Urothelium cell line (cell line): ENCODE results near the gene SUCLG2.

Experiments used
- DNase-seq: peaks from one replicate; pipeline ENCODE4 v3.0.0; 2011; ENCODE audit warnings: low spot score, mixed read lengths
- FAIRE-seq: peaks from 2 replicates; lab custom pipeline; 2011; peaks lifted over from hg19 to GRCh38; lab: Jason Lieb, UNC

The SUCLG2 gene, protein sequence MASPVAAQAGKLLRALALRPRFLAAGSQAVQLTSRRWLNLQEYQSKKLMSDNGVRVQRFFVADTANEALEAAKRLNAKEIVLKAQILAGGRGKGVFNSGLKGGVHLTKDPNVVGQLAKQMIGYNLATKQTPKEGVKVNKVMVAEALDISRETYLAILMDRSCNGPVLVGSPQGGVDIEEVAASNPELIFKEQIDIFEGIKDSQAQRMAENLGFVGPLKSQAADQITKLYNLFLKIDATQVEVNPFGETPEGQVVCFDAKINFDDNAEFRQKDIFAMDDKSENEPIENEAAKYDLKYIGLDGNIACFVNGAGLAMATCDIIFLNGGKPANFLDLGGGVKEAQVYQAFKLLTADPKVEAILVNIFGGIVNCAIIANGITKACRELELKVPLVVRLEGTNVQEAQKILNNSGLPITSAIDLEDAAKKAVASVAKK

DNA sequence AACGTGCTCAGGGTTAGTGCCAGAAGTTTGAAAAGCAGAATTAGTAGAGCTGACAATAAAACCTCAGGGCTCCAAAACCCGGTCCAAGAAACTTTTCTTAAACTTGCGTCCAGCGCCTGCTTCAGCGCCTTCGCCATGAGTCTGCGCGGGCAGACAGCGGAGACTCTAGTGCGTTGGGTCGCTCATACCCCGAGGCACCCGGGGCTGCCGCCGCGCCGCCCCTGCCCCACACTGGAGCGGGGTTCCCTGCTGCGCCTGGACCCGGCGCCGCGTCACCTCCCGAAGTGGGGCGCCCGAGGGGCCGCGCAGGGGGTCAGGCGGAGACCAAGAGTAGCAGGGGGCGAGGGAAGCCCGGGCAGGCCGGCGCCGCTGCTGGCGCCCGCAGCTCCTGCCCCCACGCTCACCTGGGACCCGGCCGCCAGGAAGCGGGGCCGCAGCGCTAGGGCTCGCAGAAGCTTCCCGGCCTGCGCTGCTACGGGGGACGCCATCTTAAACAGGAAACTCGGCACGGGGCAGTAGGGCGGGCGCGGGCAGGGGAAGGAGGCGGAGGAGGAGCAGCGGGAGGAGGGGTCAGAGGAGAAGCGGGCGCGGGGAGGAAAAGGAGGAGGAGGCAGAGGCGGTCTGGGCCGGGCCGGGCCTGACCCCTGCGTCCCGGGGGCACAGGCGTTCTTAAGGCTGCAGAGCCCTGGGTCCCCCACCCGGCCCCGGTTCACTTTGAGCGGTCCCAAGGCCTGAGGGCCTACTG, at the start of gene SUCLG2:
Gene SUCLG2, minus strand, starts transcription at position 514 of the 745 bp plus-strand sequence. Its CDS starts 26 bp downstream, at position 488.
- DNase-seq (peak; percentile 85), FAIRE-seq (no peak)

DNA sequence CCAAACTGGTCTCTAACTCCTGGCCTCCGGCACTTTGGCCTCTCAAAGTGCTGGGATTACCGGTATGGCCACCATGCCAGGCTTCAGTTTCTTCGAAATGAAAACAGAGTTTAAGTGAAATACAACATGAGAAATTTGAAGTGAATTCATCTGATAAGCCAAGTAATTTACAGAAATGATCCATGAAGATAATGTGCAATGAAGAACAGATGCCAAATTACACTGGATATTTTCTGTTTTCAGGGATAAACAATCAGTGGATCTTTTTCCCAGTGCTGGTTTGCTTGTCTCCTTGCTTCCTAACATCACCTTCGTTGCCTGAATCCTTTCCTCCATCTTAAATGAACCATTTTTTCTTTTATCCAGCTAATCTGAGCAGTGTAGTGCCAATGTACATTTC, 46.2 kb upstream of the SUCLG2 start:
- FAIRE-seq: no peak
- no peak for DNase-seq

DNA sequence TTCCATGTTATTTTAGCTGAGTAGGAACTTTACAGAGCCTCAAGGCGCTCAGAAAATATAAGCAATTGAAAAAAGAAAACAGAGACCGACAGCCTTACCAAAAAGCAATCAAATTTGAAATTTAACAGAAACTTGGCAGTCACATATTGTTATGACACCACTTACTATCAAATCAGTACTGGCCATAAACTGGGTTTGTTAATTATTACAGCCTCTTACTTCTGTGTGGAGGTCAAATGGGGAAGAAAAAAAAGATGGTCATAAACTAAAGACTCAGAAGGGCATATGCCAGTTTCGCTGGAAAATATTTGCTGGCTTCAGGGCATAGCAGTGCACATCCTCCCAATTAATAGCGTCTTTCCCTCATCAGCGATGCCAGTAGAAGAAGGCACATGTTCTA, 45.5 kb upstream of the SUCLG2 start:
- FAIRE-seq (no peak), DNase-seq (no peak)

DNA sequence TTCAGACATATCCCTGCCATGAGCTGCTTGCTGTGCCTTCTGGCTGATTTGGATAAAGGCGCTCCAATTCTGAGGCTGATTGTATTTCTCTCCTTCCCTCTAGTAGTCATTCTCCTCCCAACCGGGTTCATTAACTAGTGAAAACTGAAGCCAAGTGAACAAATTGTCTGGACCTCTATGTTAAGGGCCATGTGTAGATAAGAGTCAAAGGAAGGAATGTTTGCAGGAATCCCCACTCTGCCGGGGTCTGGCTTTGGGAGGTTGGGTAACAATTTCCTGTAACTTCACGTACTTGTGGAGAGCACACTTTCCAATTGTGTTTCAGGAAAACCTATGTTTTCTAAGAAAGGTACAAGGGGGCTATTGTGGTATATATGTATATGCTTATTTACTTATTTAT, 38.2 kb upstream of the SUCLG2 start:
- FAIRE-seq: no peak
- no peak for DNase-seq

DNA sequence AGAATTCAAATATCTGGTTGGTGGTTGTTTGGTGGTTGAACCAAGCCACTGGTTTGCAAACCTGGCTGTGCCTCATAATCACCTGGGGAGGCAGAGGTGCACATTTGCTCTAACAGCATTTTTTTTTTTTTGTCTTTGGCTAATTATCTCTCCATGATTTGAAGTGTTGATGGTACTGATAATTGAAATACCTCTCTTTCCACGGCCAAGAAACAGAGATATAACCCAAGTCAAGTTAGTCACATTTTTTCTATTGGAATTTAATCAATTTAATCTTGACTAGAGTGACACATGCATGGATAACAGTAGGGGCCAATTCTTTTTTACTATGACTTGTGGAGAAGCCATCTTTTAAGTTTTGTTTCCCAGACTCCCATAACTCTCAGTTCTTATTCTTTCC, 37.5 kb upstream of the SUCLG2 start:
- FAIRE-seq: no peak
- DNase-seq: no peak

DNA sequence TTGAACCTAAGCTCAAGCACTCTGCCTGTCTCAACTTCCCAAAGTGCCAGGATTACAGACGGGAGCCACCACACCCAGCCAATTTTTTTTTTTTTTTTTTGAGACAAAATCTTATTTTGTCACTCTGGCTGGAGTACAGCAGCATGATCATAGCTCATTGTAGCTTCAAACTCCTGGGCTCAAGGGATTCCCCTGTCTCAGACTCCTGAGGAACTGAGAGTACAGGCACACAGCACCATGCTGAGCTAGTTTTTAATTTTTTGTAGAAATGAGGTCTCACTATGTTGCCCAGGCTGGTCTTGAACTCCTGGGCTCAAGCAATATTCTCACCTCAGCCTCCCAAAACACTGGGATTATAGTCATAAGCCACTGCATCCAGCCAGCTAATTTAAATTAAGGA, 36.8 kb upstream of the SUCLG2 start:
- FAIRE-seq (no peak), DNase-seq (no peak)

DNA sequence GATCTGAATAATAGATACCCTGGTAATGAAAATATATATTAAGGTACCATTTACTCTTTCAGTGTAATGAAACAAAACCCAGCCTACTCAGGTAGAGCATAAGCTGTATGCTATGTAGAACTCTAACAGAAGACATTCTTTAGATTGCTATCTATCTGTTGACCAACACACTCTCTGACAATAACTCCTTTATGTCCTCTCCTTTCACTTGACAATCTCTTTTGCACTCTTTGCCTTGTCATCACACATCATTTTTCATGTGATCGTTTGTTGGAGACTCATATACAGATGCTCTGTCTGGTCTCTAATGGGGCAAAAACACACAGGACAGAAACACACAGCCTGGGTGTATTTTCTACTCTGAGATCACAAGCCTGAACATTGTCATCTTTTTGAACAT, 35.4 kb upstream of the SUCLG2 start:
- FAIRE-seq (no peak), DNase-seq (no peak)

DNA sequence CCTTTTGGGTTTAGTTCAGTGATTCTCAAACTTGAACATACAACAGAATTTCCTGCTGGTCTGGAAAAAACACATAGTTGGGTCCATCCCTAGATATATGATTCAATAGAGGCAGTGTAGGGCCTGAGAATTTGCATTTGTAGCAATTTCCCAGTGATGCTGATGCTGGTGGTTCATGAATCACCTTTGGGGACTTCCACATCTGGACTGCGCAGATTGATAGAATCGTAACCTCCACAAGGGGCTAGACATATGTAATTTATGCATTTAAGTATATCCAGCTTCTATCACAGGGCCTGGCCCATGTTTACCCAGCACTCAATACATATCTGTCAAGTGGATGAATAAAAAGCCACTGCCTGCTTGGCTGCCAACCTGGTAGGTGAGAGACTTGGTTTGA, 33.8 kb upstream of the SUCLG2 start:
- DNase-seq (no peak), FAIRE-seq (no peak)

DNA sequence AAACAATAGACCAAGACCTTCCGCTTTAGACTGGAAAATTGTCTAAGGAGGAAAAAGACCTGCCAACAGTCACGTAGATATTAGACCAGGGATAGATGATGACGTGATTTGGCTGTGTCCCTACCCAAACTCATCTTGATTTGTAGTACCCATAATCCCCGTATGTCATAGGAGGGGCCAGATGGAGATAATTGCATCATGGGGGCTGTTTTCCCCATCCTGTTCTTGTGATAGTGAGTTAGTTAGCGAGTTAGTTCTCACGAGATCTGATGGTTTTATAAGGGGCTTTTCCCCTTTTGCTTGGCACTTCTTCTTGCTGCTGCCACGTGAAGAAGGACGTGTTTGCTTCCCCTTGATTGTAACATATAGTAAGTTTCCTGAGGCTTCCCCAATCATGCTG, 31.7 kb upstream of the SUCLG2 start:
- no peak for DNase-seq
- FAIRE-seq: no peak

DNA sequence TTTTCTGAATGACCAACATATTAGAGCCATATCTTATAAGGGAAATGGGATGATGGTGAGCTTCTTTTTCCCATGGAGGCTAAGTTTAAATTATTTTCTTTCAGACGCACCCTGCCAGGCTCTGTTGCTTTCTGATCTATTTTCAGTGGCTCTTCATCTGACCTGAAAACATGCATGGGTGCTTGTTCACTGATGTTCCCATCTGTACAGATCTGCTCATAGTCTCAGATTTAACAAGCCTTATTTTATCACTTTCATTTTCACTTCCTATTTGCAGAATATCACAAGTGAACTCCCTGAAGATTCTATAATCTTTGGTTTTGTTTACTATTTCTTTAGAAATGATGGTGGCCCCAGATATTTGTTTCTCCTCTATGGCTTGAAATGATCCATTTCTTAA, 31.1 kb upstream of the SUCLG2 start:
- FAIRE-seq (no peak), DNase-seq (no peak)

DNA sequence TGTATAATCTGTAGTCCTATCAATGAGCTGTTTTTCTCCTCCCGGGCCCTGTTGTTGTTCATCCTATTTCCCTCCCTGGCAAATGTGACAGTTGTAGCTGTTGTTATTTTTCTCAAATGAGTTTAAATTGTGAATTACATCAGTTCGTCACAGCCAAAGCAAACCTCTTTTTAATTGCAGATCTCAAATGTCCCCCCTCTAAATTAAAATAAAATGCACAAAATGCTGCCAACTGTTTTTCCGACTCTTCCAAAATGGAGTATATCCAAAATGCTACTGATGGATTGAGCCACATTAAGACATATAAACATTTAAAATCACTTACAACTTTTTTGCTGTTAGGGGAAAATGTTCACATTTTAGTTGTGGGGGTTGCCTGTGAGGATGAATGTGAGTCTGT, 29.8 kb upstream of the SUCLG2 start:
- FAIRE-seq (no peak), DNase-seq (no peak)

DNA sequence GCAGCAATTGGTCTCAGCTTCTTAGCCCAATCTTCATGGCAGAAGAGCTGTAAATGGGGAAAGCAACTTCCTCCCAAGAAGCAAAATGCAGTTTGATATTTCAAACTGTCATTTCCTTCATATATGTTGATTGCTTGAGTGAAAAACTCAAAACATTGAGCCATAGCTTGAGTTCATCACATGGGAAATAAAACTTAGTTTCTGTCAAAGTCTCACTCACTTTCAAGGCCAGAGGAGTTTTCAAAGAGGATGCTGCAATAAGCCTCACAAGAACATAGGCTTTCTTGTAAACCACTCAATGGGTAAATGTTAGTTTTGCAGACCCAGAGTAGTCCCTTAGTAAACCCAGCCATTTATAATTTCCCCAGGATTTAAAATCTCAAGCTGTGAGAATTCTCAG, 29.1 kb upstream of the SUCLG2 start:
- DNase-seq: no peak

DNA sequence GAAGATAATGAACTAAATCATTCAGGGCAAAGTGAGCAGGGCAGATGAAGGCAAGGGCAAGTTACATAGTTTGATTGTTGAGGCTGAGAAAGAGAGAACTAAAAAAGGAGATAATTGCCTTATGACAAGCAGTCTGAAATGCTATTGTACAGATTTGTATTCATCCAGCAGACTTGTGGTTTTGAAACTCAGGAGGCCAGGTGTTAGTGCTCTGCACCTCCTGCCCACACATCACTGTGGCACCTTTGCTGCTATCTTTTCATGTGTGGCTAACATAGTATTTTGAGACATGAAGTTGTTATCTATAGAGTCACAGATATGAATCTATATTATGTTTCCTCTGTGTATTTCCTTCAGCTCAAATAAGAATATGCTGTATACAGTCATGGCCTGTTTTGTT, 24.3 kb upstream of the SUCLG2 start:
- no peak for DNase-seq
- FAIRE-seq: no peak

More for the DNA sequence above, 29.1 kb upstream of the SUCLG2 start:
- FAIRE-seq: no peak

DNA sequence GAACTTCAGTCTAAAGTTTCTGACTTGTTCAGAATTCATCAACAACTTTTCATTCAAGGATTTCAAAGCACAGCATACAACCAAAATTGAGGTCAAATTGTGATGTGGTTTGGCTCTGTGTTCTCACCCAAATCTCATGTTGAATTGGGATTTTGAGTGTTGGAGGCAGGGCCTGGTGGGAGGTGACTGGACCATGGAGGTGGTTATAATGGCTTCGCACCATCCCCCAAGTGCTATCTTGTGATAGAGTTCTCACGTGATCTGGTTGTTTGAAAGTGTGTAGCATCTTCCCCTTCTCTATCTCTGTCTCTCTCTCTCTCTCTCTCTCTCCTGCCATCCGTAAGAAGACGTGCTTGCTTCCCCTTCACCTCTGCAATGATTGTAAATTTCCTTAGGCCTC, 19.6 kb upstream of the SUCLG2 start:
- no peak for DNase-seq
- no peak for FAIRE-seq

DNA sequence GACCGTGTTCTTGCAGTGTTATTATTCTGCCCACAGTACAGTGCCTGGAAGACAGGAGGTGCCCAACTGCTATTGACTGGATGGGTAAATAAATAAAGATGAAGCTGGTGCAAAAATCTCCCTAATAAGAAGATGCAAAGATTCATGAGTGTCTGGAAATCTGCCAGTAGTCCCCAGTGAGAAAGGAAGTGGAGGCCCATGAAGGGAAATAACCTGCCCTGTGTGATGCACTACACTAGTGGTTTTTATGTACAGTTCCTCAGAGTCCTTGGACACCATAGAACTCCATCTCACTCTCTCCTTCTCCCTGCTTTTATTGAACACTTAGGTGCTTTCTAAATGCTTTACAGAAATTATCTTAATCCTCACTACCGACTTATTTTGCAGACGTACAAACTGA, 8.3 kb upstream of the SUCLG2 start:
- no peak for FAIRE-seq
- DNase-seq: no peak

DNA sequence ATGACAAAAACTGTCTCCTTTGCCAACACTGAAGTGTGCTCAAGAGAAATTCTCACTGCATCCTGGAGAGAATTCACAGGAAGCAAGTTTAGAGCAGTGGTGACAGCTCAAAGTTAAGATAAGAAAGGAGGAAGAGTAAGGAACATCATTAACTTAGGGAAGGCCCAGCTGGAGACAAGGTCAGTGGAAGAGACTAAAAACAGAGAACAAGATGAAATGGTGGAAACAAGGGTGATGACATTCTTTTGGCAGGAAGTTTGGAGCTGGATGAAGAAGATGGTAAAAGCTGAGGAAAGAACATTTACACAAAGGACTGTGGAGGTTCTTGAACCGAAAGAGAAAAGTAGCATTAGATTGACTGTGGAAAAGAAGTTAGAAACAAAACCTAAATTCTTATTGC, 6.7 kb upstream of the SUCLG2 start:
- FAIRE-seq (no peak), DNase-seq (no peak)

DNA sequence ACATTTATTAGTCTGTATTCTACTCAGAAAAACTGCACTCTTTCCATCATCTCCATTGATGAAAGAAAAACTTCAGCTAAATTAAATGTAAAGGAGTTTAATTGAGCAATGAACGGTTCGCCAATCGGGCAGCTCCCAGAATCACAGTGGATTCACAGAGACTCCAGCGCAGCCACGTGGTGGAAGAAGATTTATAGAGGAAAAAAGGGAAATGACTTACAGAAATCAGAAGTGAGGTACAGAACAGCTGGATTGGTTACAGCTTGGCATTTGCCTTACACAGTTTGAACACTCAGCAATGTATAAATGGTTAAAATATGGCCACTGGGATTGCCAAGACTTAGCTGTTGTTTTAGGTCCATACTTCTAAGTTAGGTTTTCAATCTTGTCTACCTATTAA, 2.8 kb upstream of the SUCLG2 start:
- FAIRE-seq: no peak

DNA sequence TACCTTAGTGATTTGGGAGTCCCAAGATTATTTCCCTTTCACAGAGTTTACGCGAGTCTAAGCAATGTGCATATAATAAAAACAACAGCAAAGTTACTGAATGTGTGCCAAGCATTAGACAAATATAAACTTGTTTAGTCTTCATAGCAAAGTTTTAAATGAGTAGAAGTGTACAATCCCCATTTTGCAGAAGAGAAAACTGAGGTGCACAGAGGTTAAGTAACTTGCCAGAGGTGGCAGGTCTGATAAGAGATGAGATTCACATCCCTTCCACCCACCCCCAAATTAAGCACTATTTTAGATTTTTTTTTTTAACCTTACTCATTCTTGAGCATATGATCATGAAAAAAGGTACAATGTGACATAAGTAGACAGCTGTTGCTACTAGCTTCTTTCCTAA, 2.2 kb upstream of the SUCLG2 start:
- DNase-seq: no peak
- no peak for FAIRE-seq

More for the DNA sequence above, 2.8 kb upstream of the SUCLG2 start:
- DNase-seq: no peak

DNA sequence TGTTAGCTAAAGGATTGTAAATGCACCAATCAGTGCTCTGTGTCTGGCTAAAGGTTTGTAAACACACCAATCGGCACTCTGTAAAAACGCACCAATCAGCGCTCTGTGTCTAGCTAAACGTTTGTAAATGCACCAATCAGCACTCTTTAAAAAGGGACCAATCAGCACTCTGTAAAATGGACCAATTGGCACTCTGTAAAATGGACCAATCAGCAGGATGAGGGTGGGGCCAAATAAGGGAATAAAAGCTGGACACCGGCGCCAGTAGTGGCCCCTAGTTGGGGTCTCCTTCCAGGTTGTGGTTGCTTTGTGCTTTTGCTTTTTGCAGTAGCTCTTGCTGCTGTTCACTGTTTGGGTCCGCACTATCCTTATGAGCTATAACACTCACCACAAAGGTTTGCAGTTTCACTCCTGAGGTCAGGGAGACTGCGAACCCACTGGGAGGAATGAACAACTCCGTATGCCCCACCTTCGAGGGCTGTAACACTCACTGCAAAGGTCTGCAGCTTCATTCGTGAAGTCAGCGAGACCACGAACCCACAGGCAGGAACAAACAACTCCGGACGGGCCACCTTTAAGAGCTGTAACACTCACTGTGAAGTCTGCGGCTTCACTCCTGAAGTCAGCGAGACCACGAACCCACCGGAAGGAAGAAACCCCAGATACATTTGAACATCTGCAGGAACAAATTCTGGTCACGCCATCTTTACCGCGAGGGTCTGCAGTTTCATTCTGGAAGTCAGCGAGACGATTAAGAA, 1.1 kb upstream of the SUCLG2 start:
- DNase-seq: no peak
- FAIRE-seq: no peak

DNA sequence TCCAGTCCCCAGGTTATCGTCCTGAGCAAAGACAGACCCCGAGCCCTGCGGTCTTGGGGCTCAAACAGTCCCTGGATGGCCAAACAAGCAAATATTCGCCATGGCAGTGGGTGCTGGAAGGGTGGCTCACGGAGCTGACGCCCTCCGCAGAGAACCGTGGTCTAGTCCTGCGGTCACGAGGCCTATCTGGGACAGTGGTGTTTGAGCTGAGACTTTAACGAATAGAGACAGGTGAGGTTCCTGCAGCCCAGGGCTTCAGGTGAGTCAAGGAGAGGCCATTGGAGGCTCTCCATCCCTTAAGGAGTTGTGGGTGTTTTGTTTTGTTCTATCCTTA, 399 bp upstream of the SUCLG2 start:
- DNase-seq (no peak), FAIRE-seq (no peak)

DNA sequence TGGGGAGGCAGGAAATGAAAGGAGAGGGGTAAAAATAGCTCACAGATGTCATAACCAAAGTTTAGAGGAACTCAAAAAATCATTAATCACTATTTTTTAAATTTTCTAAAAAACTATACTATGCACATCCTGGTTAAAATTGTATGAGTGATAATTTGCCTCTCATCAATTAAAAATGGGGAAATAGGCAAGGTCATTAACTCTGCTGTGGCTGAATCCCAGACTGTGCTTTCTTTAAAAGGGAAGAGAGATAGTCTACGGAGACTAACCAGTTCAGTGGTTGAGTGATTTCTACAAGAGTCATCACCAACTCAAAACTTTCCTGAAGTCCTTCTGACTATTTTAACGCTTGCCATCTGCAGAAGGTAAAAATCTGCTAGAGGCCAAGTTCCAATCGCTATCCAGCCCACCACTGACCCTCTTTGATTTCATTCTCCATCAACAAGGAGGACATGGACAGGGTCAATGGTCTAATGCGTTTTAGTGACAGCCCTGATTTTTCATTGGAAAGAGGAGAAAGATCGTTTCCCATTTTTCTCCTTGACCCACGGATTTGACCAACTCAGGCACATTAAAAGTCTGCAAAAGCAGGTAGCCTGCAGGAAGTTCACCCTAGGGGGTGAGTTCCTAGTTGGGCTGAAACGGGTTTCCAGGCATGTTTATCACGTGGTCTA, 850 bp downstream of the SUCLG2 start:
- DNase-seq (peak; percentile 21), FAIRE-seq (no peak)
